NCI-H1048 (cell line): ENCODE results near the gene OSCAR.
A peak's percentile ranks its signal among the peaks of the same experiment; 100 is the strongest.

Experiments used
- DNase-seq: peaks from one replicate; lab custom pipeline; 2025; lab: John Stamatoyannopoulos, UW

OSCAR gene, protein sequence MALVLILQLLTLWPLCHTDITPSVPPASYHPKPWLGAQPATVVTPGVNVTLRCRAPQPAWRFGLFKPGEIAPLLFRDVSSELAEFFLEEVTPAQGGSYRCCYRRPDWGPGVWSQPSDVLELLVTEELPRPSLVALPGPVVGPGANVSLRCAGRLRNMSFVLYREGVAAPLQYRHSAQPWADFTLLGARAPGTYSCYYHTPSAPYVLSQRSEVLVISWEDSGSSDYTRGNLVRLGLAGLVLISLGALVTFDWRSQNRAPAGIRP

GRCh38 chr19:54100561-54100960, at the start of gene OSCAR:
Gene OSCAR, minus strand, starts transcription at chr19:54100803. Its CDS starts 11 bp downstream, at chr19:54100792.
- DNase-seq, result no peak

GRCh38 chr19:54149021-54149812, 48.6 kb upstream of the OSCAR start:
- no peak for DNase-seq

DNA sequence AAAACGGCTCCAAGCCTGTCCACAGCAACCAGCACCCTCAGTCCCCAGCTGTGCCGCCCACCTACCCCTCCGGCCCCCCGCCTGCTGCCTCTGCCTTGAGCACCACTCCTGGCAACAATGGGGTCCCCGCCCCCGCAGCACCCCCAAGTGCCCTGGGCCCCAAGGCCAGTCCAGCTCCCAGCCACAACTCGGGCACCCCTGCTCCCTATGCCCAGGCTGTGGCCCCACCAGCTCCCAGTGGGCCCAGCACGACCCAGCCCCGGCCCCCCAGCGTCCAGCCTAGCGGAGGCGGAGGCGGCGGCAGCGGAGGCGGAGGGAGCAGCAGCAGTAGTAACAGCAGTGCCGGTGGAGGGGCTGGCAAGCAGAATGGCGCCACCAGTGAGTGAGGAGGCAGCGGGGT, 47.6 kb upstream of the OSCAR start:
- no peak for DNase-seq

GRCh38 chr19:54147676-54148075, 47.1 kb upstream of the OSCAR start:
- no peak for DNase-seq

DNA sequence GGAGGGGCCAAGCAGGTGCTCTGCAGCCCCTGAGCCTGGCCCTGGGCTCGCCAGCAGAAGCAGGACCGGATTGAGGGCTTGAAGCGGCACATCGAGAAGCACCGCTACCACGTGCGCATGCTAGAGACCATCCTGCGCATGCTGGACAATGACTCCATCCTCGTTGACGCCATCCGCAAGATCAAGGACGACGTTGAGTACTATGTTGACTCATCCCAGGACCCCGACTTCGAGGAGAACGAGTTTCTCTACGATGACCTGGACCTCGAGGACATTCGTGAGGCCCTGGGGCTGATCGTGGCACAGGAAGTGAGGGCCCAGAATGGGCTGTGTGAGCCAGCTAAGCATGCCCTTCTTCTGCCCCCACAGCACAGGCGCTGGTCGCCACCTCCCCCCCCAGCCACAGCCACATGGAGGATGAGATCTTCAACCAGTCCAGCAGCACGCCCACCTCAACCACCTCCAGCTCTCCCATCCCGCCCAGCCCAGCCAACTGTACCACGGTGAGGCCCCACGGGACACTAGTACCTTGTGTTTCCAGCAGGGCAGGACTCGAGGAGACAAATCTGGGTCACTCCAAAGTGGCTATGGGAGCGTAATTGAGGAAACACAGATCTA, 45.0 kb upstream of the OSCAR start:
- no peak for DNase-seq

DNA sequence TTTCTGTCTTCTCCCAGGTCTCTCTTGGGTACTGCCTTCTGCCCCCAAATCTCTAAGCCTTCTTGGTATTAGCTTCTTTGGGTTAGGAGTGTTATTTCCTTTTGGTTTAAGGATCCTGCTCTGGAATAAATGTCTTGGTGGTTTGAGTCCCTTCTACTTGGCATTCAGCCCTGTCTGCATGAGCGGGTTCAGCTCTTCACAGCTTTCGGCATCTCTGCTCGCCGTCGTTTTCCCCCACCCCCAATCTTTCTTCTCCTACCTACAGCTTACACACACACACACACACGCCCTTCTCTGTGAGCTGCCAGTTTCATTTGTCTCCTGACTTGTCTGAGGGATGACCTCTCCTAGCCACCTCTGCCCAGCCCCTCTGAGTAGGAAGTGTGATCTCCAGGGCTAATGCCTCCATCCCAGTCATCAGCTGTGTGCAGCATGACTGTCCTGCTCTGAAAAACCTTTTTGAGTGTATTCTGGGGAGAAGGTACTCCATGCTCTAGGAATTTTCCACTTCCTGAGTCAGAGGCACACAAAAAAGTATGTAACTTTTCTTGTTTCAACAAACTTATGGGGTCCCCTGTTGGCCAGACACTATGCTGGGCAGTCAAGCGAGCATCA, 41.7 kb upstream of the OSCAR start:
- DNase-seq, result no peak

DNA sequence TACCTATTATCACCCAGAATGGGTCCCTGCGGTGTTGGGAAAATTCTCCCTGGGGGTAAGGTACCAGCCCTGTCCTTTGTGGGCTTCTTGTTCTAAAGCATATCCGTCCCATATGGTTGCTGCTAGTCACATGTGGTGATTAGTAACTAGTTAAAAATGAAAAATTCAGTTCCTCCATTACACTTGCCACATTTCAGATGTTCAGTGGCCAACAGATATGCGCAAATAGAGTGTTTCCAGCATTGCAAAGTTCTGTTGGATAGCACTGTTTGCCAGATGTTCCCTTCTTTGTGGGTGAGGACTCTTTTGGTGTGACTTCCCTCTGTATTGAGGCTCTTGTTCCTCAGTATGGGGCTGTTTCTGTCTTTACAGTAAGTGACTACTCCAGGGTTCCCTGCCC, 40.8 kb upstream of the OSCAR start:
- no peak for DNase-seq

- DNase-seq, result no peak
Observed at GRCh38 chr19:54138489-54139256, 38.1 kb upstream of the OSCAR start.

- DNase-seq, result no peak
Observed at GRCh38 chr19:54137699-54138488, 37.3 kb upstream of the OSCAR start, which contains the start of gene CNOT3. Gene CNOT3, plus strand, starts transcription at chr19:54137762. Its CDS starts 5,217 bp downstream, at chr19:54142979.

- peak; percentile 97 for DNase-seq
Observed at GRCh38 chr19:54136864-54137698, 36.5 kb upstream of the OSCAR start.

DNA sequence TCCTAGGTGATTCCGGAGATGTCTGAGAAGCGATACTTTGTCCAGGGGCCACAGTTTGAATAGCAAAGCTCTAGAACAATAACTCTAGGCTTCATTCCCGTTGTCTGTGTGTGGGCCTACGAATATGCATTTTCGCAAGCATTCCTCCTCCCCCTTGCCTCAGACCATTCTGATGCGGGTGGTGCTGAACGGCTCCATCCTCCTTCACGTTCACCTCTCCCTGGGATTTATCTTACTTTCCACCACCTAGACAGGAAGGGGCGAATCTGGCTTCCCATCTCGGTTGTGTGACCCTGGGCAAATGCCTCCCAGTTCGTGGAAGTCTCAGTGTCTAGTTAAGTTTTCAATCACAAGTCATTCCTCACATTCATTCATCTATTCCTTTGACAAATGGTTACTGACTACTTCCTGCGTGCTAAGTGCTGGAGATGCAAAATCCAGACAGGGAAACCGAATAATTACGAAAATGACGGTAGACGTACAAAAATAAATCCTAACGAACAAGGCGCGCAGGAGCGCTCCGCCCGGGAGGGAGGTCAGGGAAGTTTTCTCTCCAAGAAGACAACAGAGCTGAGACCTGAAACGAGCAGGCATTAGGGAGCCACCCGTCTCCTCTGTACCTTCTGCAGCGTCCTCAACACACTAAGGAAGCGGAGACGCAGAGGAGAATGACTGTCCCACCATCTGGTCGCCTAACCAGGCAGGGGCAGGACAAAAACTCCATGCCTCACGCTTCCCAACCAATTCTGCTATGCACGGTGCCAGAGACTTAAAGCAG, 35.7 kb upstream of the OSCAR start:
- no peak for DNase-seq

GRCh38 chr19:54133957-54134590, 33.5 kb upstream of the OSCAR start:
- no peak for DNase-seq

DNA sequence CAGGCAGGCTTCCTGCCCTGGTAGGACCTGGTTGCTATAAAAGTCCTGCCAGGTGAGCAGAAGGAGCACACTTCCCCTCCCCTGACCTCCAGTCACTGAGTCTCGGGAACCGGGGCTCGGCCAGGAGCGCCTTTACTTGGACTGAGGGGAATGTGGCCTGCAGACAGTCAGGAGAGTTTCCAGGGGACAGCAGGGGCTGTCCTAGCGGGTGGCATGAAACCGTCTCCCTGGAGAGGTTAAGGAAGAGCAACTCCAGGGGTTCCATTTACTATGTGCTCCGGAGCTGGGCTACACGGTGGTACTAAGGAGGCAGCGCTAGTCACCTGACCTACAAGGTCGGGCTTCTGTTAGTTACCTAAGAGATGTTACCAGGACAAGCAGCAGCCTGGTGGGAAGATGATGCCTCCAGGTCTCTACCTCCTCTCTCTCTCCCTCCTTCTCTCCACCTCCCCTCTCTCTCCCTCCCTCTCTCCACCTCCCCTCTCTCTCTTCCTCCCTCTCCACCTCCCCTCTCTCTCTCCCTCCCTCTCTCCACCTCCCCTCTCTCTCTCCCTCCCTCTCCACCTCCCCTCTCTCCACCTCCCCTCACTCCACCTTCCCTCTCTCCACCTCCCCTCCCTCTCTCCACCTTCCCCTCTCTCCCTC, 32.8 kb upstream of the OSCAR start:
- DNase-seq, result no peak

- no peak for DNase-seq
Observed at GRCh38 chr19:54129617-54129996, 29.0 kb upstream of the OSCAR start.

DNA sequence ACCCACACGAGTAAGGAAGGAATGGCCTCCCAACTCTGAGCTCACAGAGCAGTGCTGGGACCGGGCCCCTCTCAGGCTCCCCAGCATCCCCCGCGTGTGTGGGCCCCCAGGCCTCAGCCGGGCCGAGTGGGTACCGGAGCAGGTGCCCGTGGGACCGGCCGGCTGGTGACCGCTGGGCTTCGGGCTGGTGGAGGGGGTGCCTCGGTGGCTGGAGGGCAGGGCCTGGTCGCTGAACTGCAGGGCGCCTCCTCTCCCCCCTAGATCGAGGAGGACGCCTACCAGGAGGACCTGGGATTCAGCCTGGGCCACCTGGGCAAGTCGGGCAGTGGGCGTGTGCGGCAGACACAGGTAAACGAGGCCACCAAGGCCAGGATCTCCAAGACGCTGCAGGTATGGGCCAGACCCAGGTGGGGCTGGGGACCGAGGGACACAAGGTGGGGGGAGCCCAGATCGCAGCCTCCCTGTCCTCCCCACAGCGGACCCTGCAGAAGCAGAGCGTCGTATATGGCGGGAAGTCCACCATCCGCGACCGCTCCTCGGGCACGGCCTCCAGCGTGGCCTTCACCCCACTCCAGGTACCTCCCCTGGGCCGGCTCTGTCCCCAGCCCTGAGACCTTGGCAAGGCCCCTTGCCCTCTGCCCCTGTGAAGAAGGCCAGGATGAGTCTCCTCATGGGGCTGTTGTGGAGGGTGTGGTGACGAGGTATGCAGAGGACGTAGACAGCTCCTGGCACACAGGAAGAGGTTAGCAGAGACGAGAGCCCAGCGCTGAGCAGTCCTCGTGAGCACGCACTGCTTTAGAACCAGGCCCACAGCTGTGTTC, 28.4 kb upstream of the OSCAR start:
- DNase-seq, result no peak

DNA sequence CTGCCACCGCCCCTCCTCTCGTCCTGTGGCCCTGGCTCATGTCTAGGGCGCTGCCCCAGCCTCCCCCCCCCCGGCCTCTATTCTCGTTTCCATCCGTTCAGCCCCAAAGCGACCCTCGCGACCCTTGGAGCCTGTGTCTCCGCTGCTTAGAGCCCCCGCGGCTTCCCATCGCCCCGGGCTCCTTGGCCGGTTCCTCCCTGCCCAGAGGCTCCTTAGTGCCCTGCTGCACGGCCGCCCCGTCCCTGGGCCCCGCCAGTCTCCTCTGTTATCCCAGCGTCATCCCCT, 27.8 kb upstream of the OSCAR start:
- DNase-seq, result no peak

GRCh38 chr19:54127688-54128440, 27.3 kb upstream of the OSCAR start:
- no peak for DNase-seq
